CD4-positive, alpha-beta T cell treated with Interleukin-2 at 100 ng/mL for 4 hours (primary cell): ENCODE data around the gene EEF1AKMT1.
A peak's percentile ranks its signal among the peaks of the same experiment; 100 is the strongest.

Experiments
- DNase-seq: peaks from one replicate; pipeline ENCODE4 v3.0.0-alpha.2; 2020; ENCODE audit warnings: low spot score

EEF1AKMT1 gene

DNA sequence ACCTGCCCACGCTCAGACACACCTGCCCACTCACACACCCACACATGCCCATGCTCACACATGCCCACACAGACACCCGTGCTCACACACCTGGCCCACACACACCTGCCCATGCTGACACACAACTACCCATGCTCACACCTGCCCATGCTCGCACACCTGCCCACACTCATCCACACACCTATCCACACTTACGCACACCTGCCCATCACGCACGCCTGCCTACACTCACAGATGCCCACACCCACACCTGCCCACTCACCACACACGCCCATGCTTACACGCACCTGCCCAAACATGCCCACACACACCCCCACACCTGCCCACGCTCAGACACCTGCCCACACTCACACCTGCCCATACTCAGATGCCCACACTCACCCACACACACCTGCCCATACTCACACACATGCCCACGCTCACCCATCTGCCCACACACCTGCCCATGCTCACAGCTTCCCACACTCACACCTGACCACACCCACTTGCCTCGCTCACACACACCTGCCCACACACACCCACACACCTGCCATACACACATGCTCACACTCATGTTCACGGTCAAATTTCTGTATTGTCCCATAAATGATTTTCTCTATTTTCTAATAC lies 54.7 kb downstream of the EEF1AKMT1 start:
- no peak for DNase-seq

- DNase-seq = no peak
These were observed 55.9 kb downstream of the EEF1AKMT1 start for GRCh38 chr13:20717581-20718542.

GRCh38 chr13:20716951-20717350 lies 56.8 kb downstream of the EEF1AKMT1 start:
- DNase-seq = no peak

GRCh38 chr13:20715330-20715712 lies 58.4 kb downstream of the EEF1AKMT1 start:
- no peak for DNase-seq

DNA sequence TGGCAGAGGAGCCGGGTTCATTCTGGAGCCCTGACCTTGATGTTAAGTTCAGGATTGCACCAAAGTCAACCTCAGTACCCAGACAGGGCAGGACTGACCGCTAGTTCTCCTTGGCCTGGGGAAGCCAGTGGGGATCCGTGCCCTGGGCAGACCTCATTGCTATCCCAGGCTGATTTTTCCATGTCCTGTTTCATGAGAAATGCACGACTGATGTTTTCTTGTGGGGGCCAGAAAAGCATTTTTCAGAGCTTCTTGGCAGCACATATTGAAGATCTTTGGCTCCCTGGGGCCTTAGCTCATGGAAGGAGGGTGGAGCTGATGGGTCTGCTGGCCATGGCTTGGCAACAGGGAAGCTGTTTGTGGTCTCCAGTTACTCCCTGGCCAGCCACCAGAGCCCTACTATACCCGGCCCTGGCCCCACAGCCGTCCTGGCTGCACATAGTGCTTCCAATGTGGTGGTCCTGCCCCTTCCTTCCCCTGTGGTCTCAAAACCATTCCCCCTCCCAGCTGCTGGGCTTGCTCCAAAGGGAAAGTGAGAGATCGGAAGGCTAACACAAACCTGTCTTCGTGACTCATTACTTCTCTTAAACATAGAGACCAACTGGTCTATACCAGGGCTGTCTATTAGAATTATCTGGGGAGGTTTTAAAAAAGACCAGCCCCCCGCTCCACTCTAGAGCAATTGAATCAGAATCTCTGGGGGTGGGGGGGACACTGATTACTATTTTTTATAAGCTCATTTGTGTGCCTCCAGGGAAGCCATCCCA lies 59.0 kb downstream of the EEF1AKMT1 start:
- DNase-seq = no peak

DNA sequence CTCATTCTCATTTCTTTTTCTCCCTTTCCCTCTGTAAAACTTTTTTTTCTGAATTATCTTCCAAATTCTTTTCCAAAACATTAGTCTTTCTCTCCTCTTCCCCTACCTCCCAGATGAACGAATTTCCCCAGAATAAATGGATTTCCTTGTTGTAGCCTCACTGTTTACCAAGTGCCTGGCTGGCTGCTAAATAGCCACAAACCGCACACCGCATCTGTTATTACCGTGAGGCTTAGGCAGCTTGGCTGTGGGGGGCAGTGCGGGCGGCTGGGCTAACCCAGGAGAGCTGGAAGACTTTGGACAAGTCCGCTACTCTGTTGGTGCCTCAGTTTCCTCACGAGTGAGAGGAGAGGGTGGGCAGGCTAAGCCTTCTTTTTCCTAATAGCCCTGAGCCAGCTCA lies 59.6 kb downstream of the EEF1AKMT1 start:
- DNase-seq = no peak

DNA sequence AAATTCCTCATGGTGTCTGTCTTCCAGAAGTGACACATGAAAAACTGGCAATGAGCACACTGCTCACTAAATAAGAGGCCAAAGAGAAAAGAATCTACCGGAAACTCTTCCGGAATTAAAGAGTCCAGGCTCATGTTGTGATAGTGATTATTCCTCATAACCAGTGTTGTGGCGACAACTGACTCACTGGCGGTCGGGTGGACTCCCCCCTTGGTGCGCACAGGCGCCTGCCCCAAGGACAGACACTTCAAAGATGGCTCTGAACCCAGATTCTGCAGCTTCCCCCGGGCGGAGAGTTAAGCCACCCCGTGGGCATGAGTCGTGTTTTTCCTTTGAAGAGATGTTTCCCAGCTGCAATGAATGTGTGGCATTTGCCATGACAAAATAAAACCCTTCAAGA lies 60.0 kb downstream of the EEF1AKMT1 start:
- DNase-seq = no peak

GRCh38 chr13:20713014-20713376 lies 60.8 kb downstream of the EEF1AKMT1 start:
- no peak for DNase-seq

DNA sequence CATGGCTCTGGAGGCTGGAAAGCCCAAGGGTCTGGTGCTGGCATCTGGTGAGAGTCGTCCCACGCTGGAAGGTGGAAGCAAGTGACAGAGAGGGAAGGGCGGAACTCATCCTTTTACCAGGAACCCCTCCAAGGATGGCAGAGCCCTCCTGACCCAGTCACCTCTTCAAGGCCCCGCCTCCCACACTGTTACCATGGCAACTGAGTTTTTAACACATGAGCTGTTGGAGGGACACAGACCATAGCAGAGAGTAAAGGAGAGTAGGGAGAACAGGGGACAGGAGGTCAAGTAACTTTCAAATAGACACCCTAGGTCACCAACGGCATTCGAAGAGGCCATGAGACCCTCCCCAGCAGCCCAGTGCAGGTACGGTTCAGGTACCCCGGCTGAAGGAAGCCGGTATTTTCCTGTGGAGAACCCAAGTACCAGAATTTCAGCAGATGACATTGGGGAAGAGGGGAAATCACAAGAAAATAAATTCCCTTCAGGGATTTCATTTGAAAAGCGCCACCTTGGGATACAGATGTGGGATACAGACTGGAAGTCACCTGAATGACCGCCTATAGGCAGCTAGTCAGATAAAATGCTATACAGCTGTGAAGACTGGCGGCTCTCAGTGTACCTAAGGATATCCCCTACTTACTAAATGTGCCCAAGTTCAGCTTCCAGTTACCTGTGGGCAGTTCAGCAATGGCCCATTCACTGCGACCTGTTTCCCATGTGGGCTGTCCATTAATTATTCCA lies 62.3 kb downstream of the EEF1AKMT1 start:
- DNase-seq = no peak

GRCh38 chr13:20709782-20710181 lies 64.0 kb downstream of the EEF1AKMT1 start:
- DNase-seq = no peak

- no peak for DNase-seq
These were observed 64.4 kb downstream of the EEF1AKMT1 start for GRCh38 chr13:20709369-20709768.

- no peak for DNase-seq
These were observed 65.5 kb downstream of the EEF1AKMT1 start for GRCh38 chr13:20708216-20708615.

DNA sequence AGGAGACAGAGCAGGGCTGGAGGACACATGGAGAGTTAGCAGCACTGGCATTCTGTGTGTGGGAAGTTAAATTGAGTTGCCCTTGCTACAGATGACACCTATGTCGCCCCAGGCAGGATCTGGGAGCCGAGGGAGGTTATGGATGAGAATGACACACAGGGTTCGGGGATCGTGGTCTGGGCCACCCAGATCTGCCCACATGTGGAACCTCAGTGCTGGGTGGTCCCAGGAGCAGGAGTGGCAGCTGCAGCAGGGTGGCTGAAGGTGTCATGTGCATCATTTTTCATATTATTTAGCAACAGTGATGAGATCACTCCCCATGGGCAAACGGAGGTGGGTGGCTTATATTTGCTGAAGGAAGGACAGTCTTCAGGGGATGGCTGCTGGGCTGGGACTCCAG lies 67.1 kb downstream of the EEF1AKMT1 start:
- no peak for DNase-seq

DNA sequence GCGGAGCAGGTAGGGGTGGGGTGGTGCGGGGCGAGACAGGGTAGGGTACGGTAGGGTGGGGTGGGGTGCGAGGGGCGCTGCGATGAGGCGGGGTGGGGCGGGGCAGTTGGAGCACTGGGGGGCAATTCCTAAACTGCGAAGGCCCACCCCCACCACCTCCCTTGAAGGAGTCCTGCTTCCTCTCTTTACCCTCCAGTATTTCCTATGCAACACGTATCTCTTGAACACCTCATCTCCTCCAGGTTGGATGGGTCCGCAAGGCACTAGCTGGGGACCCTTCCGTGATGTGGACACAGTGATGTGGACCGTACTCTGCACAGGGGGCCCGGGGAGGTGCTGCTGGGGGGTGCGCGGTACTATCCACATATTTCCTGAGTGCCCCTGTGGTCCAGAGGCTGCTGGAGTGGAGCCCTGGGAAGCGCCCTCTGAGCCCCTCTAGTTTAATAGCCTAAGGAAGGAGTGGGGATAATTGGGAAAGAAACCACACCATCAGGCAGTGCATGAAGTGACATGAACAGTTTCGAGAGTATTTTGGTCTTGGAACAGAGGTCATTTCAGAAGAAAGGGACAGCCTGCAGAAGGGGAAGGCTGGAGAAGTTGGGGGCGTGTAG lies 69.2 kb downstream of the EEF1AKMT1 start:
- no peak for DNase-seq

GRCh38 chr13:20703780-20704458 lies 69.8 kb downstream of the EEF1AKMT1 start:
- DNase-seq = peak; percentile 69

GRCh38 chr13:20702915-20703779 lies 70.6 kb downstream of the EEF1AKMT1 start, which contains the start of gene IL17D:
TSS of gene IL17D (plus strand) at chr13:20703699. CDS start at chr13:20704002, 303 bp downstream.
- peak; percentile 24 for DNase-seq

DNA sequence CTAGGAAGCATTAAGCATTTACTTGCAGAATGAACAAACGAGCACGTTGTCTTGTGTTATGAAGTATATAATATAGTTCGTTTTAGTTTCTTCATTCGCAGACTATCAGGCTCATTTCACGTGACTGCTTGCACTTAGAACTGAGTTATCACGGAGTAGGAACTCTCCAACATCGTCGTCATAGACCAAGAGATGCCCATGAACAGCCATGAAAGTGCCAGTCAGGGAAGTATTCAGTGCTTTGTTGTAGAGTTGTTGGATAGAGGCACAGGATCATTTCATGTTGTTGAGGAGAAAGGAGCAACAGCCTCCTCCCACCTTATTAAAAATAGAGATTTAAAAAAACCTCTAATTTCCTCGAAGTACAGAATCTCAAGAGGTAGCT lies 71.2 kb downstream of the EEF1AKMT1 start:
- no peak for DNase-seq

- no peak for DNase-seq
These were observed 72.3 kb downstream of the EEF1AKMT1 start for GRCh38 chr13:20701461-20701860.

DNA sequence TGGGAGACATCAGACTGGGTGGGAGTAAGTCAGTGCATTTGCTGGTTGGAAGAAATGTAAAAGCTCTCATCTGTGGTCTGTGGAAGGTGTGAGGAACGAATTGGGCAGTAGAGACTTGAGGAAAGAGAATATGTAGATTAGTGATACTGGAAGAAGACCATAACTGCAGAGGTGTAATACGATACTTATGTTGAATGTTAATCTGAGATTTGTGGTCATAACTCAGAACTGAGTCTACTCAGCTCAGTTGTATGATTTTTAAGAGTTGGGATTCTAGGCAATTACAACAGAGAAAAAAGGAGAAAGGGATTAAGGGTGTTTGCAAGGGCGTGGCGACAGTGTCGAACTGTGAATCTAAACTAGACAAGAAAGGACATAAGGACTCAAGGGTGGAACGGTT lies 73.5 kb downstream of the EEF1AKMT1 start:
- no peak for DNase-seq

- no peak for DNase-seq
These were observed 74.0 kb downstream of the EEF1AKMT1 start for GRCh38 chr13:20699715-20700114.
